ENCODE results near the gene NNMT.
A peak's percentile ranks its signal among the peaks of the same experiment; 100 is the strongest.
"Not testable (repeated sequence)": the region's sequence is repeated elsewhere in the genome, so short reads cannot be mapped to it uniquely, and the experiment has no call there.

Gene NNMT

DNA sequence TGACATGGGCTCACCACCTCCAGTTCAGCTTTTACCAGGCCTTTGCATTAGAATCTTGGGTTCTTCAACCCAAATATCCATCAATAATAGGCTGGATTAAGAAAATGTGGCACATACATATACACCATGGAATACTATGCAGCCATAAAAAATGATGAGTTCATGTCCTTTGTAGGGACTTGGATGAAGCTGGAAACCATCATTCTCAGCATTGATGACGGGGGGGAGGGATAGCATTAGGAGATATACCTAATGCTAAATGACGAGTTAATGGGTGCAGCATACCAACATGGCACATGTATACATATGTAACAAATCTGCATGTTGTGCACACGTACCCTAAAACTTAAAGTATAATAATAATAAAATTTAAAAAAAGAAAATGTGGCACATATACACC is 45.5 kb downstream of the NNMT start:
- not testable (repeated sequence) for H3K4me3 Mint-ChIP-seq, H3K27me3 Mint-ChIP-seq, H3K27ac Mint-ChIP-seq, H3K36me3 Mint-ChIP-seq, H3K9me3 Mint-ChIP-seq
- peaks cover 17% of the 10 kb centered on the region for H3K4me1 Mint-ChIP-seq

DNA sequence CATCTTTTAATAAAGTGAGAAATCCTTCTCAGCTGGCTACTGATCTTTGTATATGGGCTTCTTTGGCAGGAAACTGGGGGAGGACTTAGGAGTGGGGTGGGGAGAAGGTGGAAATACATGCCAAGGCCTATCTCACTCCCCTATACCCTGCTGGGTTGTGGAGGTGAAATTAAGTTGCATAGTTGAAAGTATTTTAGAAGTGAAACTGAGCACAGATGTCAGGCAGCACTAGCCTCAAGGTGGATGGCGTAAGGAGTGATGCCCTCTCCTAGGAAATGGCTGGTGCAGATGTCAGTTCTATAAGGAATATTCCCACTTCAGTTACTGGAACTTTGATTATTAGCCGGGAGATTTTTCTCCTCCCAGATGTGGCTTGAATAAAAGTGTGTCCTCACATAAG is 46.3 kb downstream of the NNMT start:
- H3K9me3 Mint-ChIP-seq, result no peaks in the 10 kb centered on the region
- H3K27ac Mint-ChIP-seq, result no peak overlapping the region
- H3K36me3 Mint-ChIP-seq, result no peaks in the 10 kb centered on the region
- peaks cover 17% of the 10 kb centered on the region for H3K4me1 Mint-ChIP-seq
- H3K27me3 Mint-ChIP-seq, result no peaks in the 10 kb centered on the region
- no peak overlapping the region for H3K4me3 Mint-ChIP-seq

DNA sequence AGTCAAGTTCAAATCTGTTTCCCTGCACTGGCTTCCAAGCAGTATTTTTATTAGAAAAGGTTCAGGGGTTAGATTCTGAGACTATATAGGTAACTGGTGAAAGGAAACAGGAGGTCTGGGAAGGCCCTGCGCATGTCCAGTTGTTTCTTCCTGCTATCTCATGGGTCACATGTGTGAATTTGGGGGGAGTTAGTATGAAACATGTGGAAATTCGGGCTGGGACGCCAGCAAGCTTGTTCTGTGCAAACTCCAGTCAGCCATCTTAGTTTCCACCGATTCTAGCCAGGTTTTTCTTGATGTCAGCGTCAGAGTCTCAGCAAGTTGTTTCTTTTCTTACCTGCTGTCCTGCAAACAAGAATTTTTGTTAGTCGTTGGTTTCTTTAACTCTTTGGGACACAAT is 46.8 kb downstream of the NNMT start:
- Mint-ChIP-seq H3K4me1 (peaks cover 18% of the 10 kb centered on the region), H3K9me3 (no peaks in the 10 kb centered on the region), H3K27me3 (no peaks in the 10 kb centered on the region), H3K27ac (no peak overlapping the region), H3K4me3 (no peak overlapping the region), H3K36me3 (no peaks in the 10 kb centered on the region)

DNA sequence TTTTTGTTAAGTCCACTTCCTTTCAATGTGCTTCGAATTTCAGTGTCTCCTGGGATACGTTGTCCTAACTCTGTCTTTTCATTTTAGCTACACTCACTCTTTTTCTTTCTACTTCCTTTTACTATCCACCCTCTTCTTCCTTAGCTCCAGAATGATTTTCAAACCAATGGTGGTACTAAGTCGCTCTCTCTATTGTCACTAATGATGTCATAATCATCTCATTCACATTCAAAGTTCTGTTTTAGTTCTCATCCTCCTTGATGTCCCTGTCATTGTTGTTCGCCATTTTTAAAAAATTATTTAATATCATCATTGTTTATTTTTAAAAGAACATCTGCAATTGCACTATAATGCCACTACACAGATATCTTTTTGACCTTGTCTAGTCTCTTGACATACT is 47.3 kb downstream of the NNMT start:
- no peaks in the 10 kb centered on the region for H3K9me3 Mint-ChIP-seq
- H3K27ac Mint-ChIP-seq, result no peak overlapping the region
- no peak overlapping the region for H3K4me3 Mint-ChIP-seq
- no peaks in the 10 kb centered on the region for H3K36me3 Mint-ChIP-seq
- H3K27me3 Mint-ChIP-seq, result no peaks in the 10 kb centered on the region
- H3K4me1 Mint-ChIP-seq, result peaks cover 21% of the 10 kb centered on the region

DNA sequence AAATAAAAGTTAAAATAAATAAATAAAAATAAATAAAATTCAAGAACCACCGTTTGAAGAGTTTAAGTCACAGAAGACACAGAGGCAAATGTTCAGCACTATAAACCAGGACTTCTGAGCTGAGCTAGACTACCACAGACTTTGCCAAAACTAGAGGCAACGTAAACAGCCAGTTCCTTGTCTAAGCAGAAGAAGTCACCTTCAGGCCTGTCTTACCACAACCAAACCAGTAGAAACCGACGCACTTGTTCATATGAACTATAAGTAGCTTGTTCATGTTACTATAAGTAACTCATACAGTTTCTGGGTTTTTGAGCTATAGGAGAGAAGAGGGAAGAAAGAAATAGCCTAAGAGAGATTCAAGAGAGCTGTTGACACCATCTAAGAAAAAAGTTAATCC is 48.3 kb downstream of the NNMT start:
- H3K27me3 Mint-ChIP-seq, result no peaks in the 10 kb centered on the region
- no peaks in the 10 kb centered on the region for H3K9me3 Mint-ChIP-seq
- H3K4me1 Mint-ChIP-seq, result peaks cover 21% of the 10 kb centered on the region
- no peak overlapping the region for H3K4me3 Mint-ChIP-seq
- no peaks in the 10 kb centered on the region for H3K36me3 Mint-ChIP-seq
- H3K27ac Mint-ChIP-seq, result no peak overlapping the region

DNA sequence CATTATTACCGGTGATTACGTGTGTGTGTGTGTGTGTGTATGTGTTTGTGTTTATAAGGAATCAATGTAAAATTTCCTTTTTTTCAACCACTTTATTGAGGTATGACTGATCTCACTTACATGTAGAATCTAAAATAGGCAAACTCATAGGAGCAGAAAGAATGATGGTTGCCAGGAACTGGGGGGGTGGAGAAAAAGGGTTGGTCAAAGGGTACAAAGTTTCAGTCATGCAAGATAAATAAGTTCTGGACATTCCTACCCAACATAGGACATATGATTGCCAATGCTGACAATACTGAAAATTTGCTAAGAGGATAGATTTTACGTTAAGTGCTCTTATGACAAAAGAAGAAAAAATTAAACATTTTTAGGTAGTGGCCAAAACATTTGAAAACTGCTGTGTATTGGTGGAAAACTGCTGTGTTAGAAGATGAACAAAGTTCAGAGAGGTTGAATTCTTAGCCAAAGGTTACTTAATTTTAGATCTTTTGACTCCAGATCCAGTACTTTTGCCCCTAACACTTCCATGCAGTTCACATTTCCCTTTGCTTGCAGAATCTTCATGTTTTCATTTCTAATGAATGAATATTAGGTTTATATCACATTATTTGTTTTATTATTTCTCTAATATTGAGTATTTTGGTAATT is 49.5 kb downstream of the NNMT start:
- no peaks in the 10 kb centered on the region for H3K27me3 Mint-ChIP-seq
- H3K4me3 Mint-ChIP-seq, result no peak overlapping the region
- no peaks in the 10 kb centered on the region for H3K36me3 Mint-ChIP-seq
- H3K4me1 Mint-ChIP-seq, result peaks cover 13% of the 10 kb centered on the region
- no peaks in the 10 kb centered on the region for H3K9me3 Mint-ChIP-seq
- H3K27ac Mint-ChIP-seq, result no peak overlapping the region

DNA sequence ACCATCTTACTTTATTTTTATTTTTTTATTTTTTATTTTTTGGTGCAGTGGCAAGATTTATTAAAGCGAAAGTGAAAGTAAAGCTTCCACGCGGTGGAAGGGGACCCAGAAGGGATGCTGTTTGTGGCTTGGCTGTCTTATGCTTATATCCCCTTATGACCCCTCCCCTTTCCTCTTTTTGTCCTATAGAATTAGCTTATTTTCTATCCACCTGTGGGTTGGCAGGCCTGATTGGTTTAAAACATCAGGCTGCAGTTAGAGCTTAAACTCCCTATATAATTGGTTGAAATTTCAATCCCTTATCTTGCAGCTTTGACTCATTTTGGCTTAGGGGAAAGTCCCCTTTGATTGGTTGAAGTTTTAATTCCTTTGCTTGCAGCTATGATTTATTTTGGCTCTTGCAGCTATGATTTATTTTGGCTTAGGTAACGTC is 50.5 kb downstream of the NNMT start:
- peak overlapping the region; percentile 55 for H3K4me3 Mint-ChIP-seq
- no peaks in the 10 kb centered on the region for H3K27me3 Mint-ChIP-seq
- no peaks in the 10 kb centered on the region for H3K9me3 Mint-ChIP-seq
- H3K36me3 Mint-ChIP-seq, result no peaks in the 10 kb centered on the region
- H3K4me1 Mint-ChIP-seq, result peaks cover 7% of the 10 kb centered on the region
- H3K27ac Mint-ChIP-seq, result no peak overlapping the region

DNA sequence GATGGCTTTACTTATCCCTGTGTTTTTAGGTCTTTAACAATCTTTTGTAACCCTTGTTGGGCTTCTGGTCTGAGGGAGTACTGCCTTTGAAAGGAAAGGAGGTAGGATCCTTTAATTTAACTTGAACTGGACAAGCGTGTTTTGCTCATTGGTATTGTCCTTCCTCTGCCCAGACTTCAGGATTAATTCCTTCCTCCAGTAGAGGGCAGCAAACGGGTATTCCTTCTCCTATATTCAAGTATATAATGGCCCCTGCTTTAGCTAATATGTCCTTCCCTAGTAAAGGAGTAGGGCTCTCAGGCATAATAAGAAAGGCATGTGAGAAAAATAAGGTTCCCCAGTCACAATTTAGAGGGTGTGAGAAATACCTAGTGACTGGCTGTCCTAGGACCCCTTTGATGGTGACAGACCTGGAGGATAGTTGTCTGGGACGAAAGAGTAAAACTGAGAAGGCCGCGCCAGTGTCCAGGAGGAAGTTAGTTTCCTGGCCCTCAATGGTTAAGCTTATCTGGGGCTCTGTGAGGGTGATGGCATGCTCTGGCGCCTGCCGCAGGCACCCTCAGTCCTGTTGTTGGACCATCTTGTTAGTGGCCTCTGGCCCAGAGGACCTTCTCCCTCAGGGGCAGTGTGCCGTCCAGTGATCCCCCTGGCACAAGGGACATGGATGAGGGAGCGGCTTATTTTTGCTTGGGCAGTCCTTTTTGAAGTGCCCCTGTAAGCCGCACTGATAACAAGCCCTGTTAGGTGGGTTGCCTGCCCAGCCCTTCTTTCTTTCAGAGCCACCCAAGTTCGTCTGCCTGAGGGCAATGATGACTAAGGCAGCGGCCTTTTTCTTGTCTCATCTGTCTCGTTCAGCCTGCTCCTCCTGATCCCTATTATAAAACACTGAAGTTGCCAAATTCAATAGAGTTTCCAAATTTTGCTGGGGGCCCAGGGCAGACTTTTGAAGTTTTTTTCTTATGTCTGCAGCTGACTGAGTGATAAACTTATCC is 52.3 kb downstream of the NNMT start:
- H3K9me3 Mint-ChIP-seq, result no peaks in the 10 kb centered on the region
- no peak overlapping the region for H3K27ac Mint-ChIP-seq
- H3K27me3 Mint-ChIP-seq, result no peaks in the 10 kb centered on the region
- no peak overlapping the region for H3K4me3 Mint-ChIP-seq
- peaks cover 7% of the 10 kb centered on the region for H3K4me1 Mint-ChIP-seq
- no peaks in the 10 kb centered on the region for H3K36me3 Mint-ChIP-seq

DNA sequence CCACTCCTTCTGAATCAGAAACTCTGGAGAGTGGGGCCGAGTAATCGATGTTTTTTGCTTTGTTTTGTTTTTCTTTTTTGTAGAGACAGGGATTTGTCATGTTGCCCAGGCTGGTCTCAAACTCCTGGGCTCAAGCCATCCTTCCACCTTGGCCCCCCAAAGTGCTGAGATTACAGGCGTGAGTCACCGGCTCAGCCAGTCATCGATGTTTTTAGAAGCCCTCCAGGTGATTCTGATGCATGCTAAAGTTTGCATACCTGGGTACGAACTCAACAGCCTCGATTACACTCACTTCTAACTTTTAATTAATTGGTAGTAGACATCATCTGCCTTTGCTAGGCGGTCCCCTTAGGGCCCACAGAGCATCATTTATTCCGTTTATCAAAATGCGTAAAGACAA is 53.8 kb downstream of the NNMT start:
- peaks cover 7% of the 10 kb centered on the region for H3K4me1 Mint-ChIP-seq
- H3K27me3 Mint-ChIP-seq, result no peaks in the 10 kb centered on the region
- no peaks in the 10 kb centered on the region for H3K36me3 Mint-ChIP-seq
- no peak overlapping the region for H3K4me3 Mint-ChIP-seq
- H3K9me3 Mint-ChIP-seq, result no peaks in the 10 kb centered on the region
- no peak overlapping the region for H3K27ac Mint-ChIP-seq

DNA sequence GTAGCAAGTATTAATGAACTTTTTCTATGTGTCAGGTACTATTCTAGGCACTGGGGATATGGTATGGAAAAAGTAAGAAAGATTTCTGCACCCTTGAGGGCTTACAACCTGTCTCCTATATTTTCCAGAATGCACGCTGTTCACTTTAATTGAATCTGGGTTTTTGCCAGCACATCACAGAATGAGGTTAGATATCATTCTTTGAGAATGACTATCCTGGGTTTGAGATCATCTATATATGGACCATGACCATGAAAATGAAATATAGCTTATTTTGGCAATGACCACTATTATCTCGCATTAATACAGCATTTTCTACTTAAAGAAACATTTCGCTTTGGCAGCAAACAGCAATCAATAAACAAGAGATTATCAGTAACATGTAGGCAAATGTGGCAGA is 57.2 kb downstream of the NNMT start:
- H3K4me1 Mint-ChIP-seq, result no peaks in the 10 kb centered on the region

DNA sequence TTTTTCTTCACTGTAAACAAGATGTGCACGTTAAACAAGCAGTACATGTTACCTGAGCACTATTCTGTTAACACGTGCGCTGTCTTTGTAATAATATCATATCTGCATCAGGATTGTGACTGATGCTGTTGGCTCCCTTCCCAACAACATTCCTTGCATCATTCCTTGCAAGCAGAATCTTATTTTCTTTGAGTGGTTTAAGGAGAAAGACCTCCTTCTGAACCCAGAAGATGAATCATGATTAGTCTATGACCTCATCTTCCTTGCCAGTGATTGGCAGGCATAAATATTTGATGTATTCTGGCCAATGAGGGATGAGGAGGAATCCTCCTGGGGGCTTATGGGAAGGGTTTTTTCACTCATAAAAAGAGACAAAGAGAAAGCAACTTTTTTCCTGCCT is 57.9 kb downstream of the NNMT start:
- Mint-ChIP-seq H3K4me1 (no peaks in the 10 kb centered on the region), H3K27me3 (no peaks in the 10 kb centered on the region), H3K4me3 (no peak overlapping the region), H3K36me3 (peaks cover 2% of the 10 kb centered on the region), H3K9me3 (no peaks in the 10 kb centered on the region), H3K27ac (no peak overlapping the region)

More for the DNA sequence above, 57.2 kb downstream of the NNMT start:
- H3K9me3 Mint-ChIP-seq, result no peaks in the 10 kb centered on the region
- peaks cover 2% of the 10 kb centered on the region for H3K36me3 Mint-ChIP-seq
- no peak overlapping the region for H3K4me3 Mint-ChIP-seq
- H3K27me3 Mint-ChIP-seq, result no peaks in the 10 kb centered on the region
- H3K27ac Mint-ChIP-seq, result no peak overlapping the region

DNA sequence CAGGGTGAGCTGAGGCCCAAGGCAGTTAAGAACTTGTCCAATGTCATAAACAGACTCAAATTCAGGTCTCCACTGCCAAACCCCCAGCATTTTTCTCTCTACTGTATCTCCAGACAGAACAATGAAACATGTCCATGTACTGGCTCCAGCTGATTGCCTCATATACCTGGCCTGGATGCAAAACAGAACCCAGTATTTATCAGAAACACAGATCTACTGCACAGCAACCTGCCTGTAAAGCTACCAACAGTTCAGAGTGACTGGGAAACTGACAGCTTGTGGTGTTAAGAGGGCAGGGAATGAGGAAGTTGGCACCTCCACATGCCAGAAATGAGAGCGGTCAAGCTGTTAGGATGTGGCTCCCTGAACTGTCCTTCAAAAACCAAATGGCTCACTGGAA is 62.5 kb downstream of the NNMT start:
- H3K4me1 Mint-ChIP-seq, result no peaks in the 10 kb centered on the region
- H3K9me3 Mint-ChIP-seq, result no peaks in the 10 kb centered on the region
- H3K27ac Mint-ChIP-seq, result no peak overlapping the region
- H3K27me3 Mint-ChIP-seq, result no peaks in the 10 kb centered on the region
- no peak overlapping the region for H3K4me3 Mint-ChIP-seq
- peaks cover 2% of the 10 kb centered on the region for H3K36me3 Mint-ChIP-seq

DNA sequence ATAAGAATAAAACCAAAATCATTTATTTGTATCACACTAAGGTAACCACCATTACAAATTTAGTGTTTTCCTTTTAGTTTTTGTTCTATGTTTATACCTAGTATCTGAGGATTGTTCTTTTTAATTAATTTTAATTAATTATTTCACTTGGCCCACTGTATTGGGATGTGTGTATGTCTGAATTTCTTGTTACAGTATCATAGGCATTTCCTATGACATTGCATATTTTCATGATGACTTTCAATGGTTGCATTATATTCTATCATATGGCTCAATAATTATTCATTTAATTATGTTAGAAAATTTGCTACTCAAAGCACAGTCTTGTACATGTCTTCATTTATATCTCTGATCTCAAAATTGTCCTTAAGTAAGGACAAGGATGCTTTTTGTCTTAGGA is 63.1 kb downstream of the NNMT start:
- H3K9me3 Mint-ChIP-seq, result no peaks in the 10 kb centered on the region
- no peaks in the 10 kb centered on the region for H3K27me3 Mint-ChIP-seq

DNA sequence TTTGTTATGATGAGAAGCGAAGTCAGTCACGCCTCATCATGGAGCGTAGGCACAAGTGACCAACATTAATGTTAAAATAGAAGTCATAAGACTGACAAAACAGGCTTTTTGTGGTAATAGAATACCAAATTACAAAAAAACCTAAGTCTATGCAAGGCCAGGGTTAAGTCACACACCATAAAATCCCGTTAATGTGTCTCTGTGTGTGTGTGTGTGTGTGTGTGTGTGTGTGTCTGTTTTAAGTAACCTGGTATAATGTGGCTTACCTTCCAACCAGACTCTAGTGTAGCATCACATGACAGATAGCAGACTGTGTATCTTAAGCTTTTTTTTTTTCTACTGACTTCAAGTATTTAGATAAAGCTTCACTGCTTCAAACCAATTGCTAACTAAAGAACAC is 66.1 kb downstream of the NNMT start:
- H3K9me3 Mint-ChIP-seq, result no peaks in the 10 kb centered on the region
- H3K27ac Mint-ChIP-seq, result no peak overlapping the region
- no peaks in the 10 kb centered on the region for H3K36me3 Mint-ChIP-seq
- no peak overlapping the region for H3K4me3 Mint-ChIP-seq
- no peaks in the 10 kb centered on the region for H3K27me3 Mint-ChIP-seq
- H3K4me1 Mint-ChIP-seq, result no peaks in the 10 kb centered on the region

More for the DNA sequence above, 63.1 kb downstream of the NNMT start:
- no peak overlapping the region for H3K27ac Mint-ChIP-seq
- H3K4me3 Mint-ChIP-seq, result no peak overlapping the region
- H3K4me1 Mint-ChIP-seq, result no peaks in the 10 kb centered on the region
- H3K36me3 Mint-ChIP-seq, result peaks cover 2% of the 10 kb centered on the region

DNA sequence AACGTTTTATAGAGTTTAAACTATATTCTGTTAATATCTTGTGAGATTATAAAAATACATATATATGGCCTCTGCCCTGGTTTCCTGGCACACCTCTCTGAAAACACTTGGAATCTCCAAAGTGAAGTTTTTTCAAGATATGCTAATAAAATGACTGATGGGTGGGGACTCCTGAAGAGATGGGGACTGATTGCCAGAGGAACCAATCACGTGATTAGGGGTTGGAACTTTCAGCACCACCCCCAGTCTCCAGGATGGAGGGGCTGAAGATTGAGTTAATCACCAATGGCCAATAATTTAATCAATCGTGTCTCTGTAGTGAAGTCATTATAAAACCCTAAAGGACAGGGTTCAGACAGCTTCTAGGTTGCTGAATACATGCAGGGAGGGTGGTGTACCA is 66.8 kb downstream of the NNMT start:
- H3K9me3 Mint-ChIP-seq, result no peaks in the 10 kb centered on the region
- H3K27me3 Mint-ChIP-seq, result no peaks in the 10 kb centered on the region
- H3K36me3 Mint-ChIP-seq, result no peaks in the 10 kb centered on the region
- no peaks in the 10 kb centered on the region for H3K4me1 Mint-ChIP-seq
- no peak overlapping the region for H3K4me3 Mint-ChIP-seq
- H3K27ac Mint-ChIP-seq, result no peak overlapping the region
